Psoas muscle (tissue), 8 donors: ENCODE data around the gene LTB. TPM values are rescaled to one million over a fixed set of nuclear protein-coding genes. Genes with fewer than 3 reads are reported as not detected.
"Not testable (repeated sequence)": the region's sequence is repeated elsewhere in the genome, so short reads cannot be mapped to it uniquely, and the experiment has no call there.

Experiments used
- ATAC-seq, 4 donors: fragments of 200-7000 bp; cut with Tn5 transposase; one replicate each; pipeline ENCODE4 v1.9.1; 2020; ENCODE audit warnings: moderate library complexity in 3 of 4, mild to moderate bottlenecking in 2 of 4
- DNase-seq, 2 donors: peaks; one replicate each; pipeline ENCODE4 v3.0.0-alpha.2; 2020
- H3K27ac ChIP-seq: fragments of 200-600 bp; one replicate; pipeline ENCODE4 v1.8.0; 2022
- H3K27me3 ChIP-seq, 3 donors: fragments of 200-600 bp in 1 of 3; one replicate each; pipeline versions ENCODE4 v1.6.1 to v1.8.0; 2013 to 2022; ENCODE audit warnings: low read length in 2 of 3, mild to moderate bottlenecking in 2 of 3, moderate library complexity in 1 of 3; ENCODE audit not compliant: insufficient read depth in 3 of 3
- H3K36me3 ChIP-seq, 2 donors: fragments of 200-600 bp in 1 of 2; one replicate each; pipeline versions ENCODE4 v1.6.1 to v1.8.0; 2013 to 2022; ENCODE audit warnings: low read depth in 1 of 2, mild to moderate bottlenecking in 1 of 2, moderate library complexity in 1 of 2; ENCODE audit not compliant: insufficient read depth in 1 of 2
- H3K4me1 ChIP-seq: fragments of 200-600 bp; one replicate; pipeline ENCODE4 v1.8.0; 2022
- H3K4me3 ChIP-seq: fragments of 200-600 bp; one replicate; pipeline ENCODE4 v1.8.0; 2022; ENCODE audit warnings: mild to moderate bottlenecking
- H3K9me3 ChIP-seq: fragments of 200-600 bp; one replicate; pipeline ENCODE4 v1.8.0; 2022
- CTCF ChIP-seq: fragments of 200-600 bp; IDR thresholded peaks from one replicate; pipeline ENCODE4 v1.8.0; 2022; ENCODE audit warnings: antibody characterized with exemption
- WGBS, 3 donors: extraction: QIAGEN DNeasy Blood & Tissue Kit; methylation state at CpG; one replicate each; pipeline versions ENCODE4 v1.1.6 to v1.1.7; 2013; 5-methylcytosine and 5-hydroxymethylcytosine counted together
- intact Hi-C, 2 donors: fragments of 100-400 bp; cut with DNase I; formaldehyde crosslinking; loops; one replicate each; pipeline versions ENCODE4 v1.11.0 to v1.14.2; 2022
- polyA plus RNA-seq, 3 donors: library from polyadenylated mRNA; stranded (reverse); fragments of 200-250 nt; gene quantifications; one replicate each; pipeline ENCODE4 v1.2.3, GENCODE V29; 2013
- total RNA-seq, 4 donors: library from RNA; stranded (reverse); fragmentation: NEBNext Ultra II Directional in 2 of 4; extraction: Animal tissue kit (Norgen Biotek cat#: 25700) in 2 of 4; gene quantifications; one replicate each; pipeline versions ENCODE4 v1.2.1 to v1.2.4, GENCODE V29; 2021 to 2023
- donor health status: healthy with polysubstance abuse.
- donor health status: DM: no; HTN: no; CAD: no; lungs with moderate emphysema.
- donor health status: Bipolar disorder and iron deficiency.
- donor health status: healthy.
- donor health status: DM: yes; HTN: yes; CAD: no.
- donor health status: DM: no; HTN: no; CAD: no.
- donor health status: DM: no; HTN: no; CAD: no.
- donor health status: DM: yes; HTN: yes; CAD: no.

Gene LTB
- total and polyA plus RNA-seq, 7 donors = 0.08 to 1.0 (median 0.71) TPM

- 85 to 91% (median 89%) methylated on average over 7 of the region's 7 CpGs for WGBS, 3 donors
- Histone ChIP-seq H3K27me3 (no peaks in the 10 kb centered on the region), H3K36me3 (no peaks in the 10 kb centered on the region), H3K4me1 (no peaks in the 10 kb centered on the region), H3K27ac (no peak overlapping the region), H3K4me3 (no peak overlapping the region), H3K9me3 (no peaks in the 10 kb centered on the region)
- intact Hi-C loops = no loop called here
- TF ChIP-seq CTCF = no peak
- ATAC-seq (no peak), DNase-seq (no peak)
Measured at GRCh38 chr6:31592396-31592771, 10.2 kb upstream of the LTB start.

GRCh38 chr6:31590691-31591090, 8.5 kb upstream of the LTB start:
- H3K27ac ChIP-seq, DNase-seq, H3K27me3 ChIP-seq, intact Hi-C loops, H3K9me3 ChIP-seq, H3K4me1 ChIP-seq, H3K36me3 ChIP-seq, H3K4me3 ChIP-seq, ATAC-seq: not testable (repeated sequence)
- WGBS, 3 donors = 77 to 83% (median 82%) methylated on average over 5 of the region's 5 CpGs

- no peak for DNase-seq
- Histone ChIP-seq H3K4me1 (no peaks in the 10 kb centered on the region), H3K27ac (no peak overlapping the region), H3K36me3 (no peaks in the 10 kb centered on the region), H3K4me3 (no peak overlapping the region), H3K27me3 (no peaks in the 10 kb centered on the region), H3K9me3 (no peaks in the 10 kb centered on the region)
- 32 to 36% (median 35%) methylated on average over 9 of the region's 9 CpGs for WGBS, 3 donors
- no peak for ATAC-seq
- no peak for TF ChIP-seq CTCF
- intact Hi-C loops = no loop called here
Measured at GRCh38 chr6:31588871-31589650, 6.8 kb upstream of the LTB start.

GRCh38 chr6:31587791-31588777, 5.9 kb upstream of the LTB start:
- intact Hi-C loops = no loop called here
- no peak overlapping the region for H3K4me3 ChIP-seq

More at GRCh38 chr6:31587791-31588777, 5.9 kb upstream of the LTB start:
- no peaks in the 10 kb centered on the region for H3K4me1 ChIP-seq
- no peak for TF ChIP-seq CTCF
- WGBS, 3 donors = 65 to 68% (median 66%) methylated on average over 11 to 12 of the region's 12 CpGs
- no peaks in the 10 kb centered on the region for H3K27me3 ChIP-seq
- DNase-seq (no peak), ATAC-seq (no peak)
- no peaks in the 10 kb centered on the region for H3K9me3 ChIP-seq
- no peak overlapping the region for H3K27ac ChIP-seq
- H3K36me3 ChIP-seq = no peaks in the 10 kb centered on the region
